PC-3 (cell line): ENCODE results near the gene GALNT15. TPM values are rescaled to one million over a fixed set of nuclear protein-coding genes. Genes with fewer than 3 reads are reported as not detected.

Source experiments
- ATAC-seq: fragments of 200-7000 bp; cut with Tn5 transposase; 2 replicates; pipeline ENCODE4 v1.9.1; 2020; ENCODE audit warnings: mild to moderate bottlenecking, moderate library complexity
- BruUV-seq: library from RNA; stranded (reverse); fragments of 400-500 nt; replicated peaks from 2 replicates; lab custom pipeline; 2021; lab: Mats Ljungman, UMichigan
- CTCF ChIA-PET: fragments of 300-600 bp; sonication (Branson Sonifier 250); formaldehyde crosslinking; loops from one replicate; lab custom pipeline; 2022; ENCODE audit warnings: antibody characterized with exemption; lab: Charles Lee
- POLR2A ChIA-PET: fragments of 300-600 bp; sonication (Branson Sonifier 250); formaldehyde crosslinking; loops from one replicate; lab custom pipeline; 2022; ENCODE audit warnings: antibody characterized with exemption; ENCODE audit not compliant: unreplicated experiment; lab: Charles Lee
- DNase-seq: peaks from one replicate; pipeline ENCODE4 v3.0.0-alpha.2; 2015
- H2AFZ ChIP-seq: fragments of 300-600 bp; sonication (generic); 2 replicates; pipeline ENCODE4 v1.6.0; 2016; ENCODE audit warnings: antibody characterized with exemption, low read length
- H3F3A ChIP-seq: fragments of 300-600 bp; sonication (generic); one replicate; pipeline ENCODE4 v1.6.0; 2017; ENCODE audit warnings: antibody characterized with exemption, low read length, control low read depth, mild to moderate bottlenecking; ENCODE audit not compliant: unreplicated experiment
- H3K27ac ChIP-seq: fragments of 300-600 bp; sonication (generic); 2 replicates; pipeline ENCODE4 v1.5.1; 2016; ENCODE audit warnings: mild to moderate bottlenecking, low read length
- H3K27me3 ChIP-seq: fragments of 300-600 bp; sonication (generic); 2 replicates; pipeline ENCODE4 v1.6.1; 2016; ENCODE audit warnings: low read length, mixed read lengths
- H3K36me3 ChIP-seq: fragments of 300-600 bp; sonication (generic); 2 replicates; pipeline ENCODE4 v1.6.1; 2016; ENCODE audit warnings: low read depth, mixed run types, low read length, mixed read lengths
- H3K4me1 ChIP-seq: fragments of 300-600 bp; sonication (generic); 2 replicates; pipeline ENCODE4 v1.5.1; 2016; ENCODE audit warnings: low read length; ENCODE audit not compliant: insufficient read depth
- H3K4me2 ChIP-seq: fragments of 300-600 bp; sonication (generic); 2 replicates; pipeline ENCODE4 v1.6.0; 2016; ENCODE audit warnings: low read length
- H3K4me3 ChIP-seq: fragments of 300-600 bp; sonication (generic); 2 replicates; pipeline ENCODE4 v1.5.1; 2016; ENCODE audit warnings: mild to moderate bottlenecking, low read length, mixed read lengths
- H3K79me2 ChIP-seq: fragments of 300-600 bp; sonication (generic); 2 replicates; pipeline ENCODE4 v1.6.1; 2017; ENCODE audit warnings: low read length, mixed read lengths
- H3K9ac ChIP-seq: fragments of 300-600 bp; sonication (generic); 2 replicates; pipeline ENCODE4 v1.6.0; 2016; ENCODE audit warnings: mild to moderate bottlenecking, low read length
- H3K9me2 ChIP-seq: fragments of 300-600 bp; sonication (generic); replicated peaks from 2 replicates; pipeline ENCODE4 v1.6.1; 2016; ENCODE audit warnings: mixed run types, low read length, mixed read lengths
- H3K9me3 ChIP-seq: fragments of 300-600 bp; sonication (generic); 2 replicates; pipeline ENCODE4 v1.6.1; 2016; ENCODE audit warnings: low read length, mixed read lengths
- H4K20me1 ChIP-seq: fragments of 300-600 bp; sonication (generic); 2 replicates; pipeline ENCODE4 v1.6.1; 2016; ENCODE audit warnings: low read length, mixed read lengths
- EZH2 ChIP-seq: fragments of 300-600 bp; sonication (generic); IDR thresholded peaks from one replicate; pipeline ENCODE4 v1.6.1; 2017; ENCODE audit warnings: antibody characterized with exemption, mild to moderate bottlenecking, low read length; ENCODE audit not compliant: unreplicated experiment
- EZH2phosphoT487 ChIP-seq: fragments of 300-600 bp; sonication (generic); IDR thresholded peaks from 2 replicates; pipeline ENCODE4 v1.6.1; 2018; ENCODE audit warnings: mild to moderate bottlenecking, antibody characterized with exemption, low read length, borderline replicate concordance
- intact Hi-C: fragments of 100-400 bp; cut with micrococcal nuclease; formaldehyde crosslinking; loops from 2 replicates; pipeline ENCODE4 v1.9.0; 2023
- total RNA-seq: library from RNA; depleted of rRNA; stranded (reverse); fragments of >200 nt; gene quantifications from 2 replicates; pipeline ENCODE4 v1.2.3, GENCODE V29; 2014
- TF ChIP-seq, protein P1 (sequence below): fragments of 300-600 bp; sonication (generic); conservative IDR thresholded peaks from 2 replicates; pipeline ENCODE4 v1.5.1; 2017; ENCODE audit warnings: antibody characterized with exemption, low read depth, mild to moderate bottlenecking, low read length

Gene GALNT15
- total RNA-seq, 1 experiment from 2014 or later = not detected

DNA sequence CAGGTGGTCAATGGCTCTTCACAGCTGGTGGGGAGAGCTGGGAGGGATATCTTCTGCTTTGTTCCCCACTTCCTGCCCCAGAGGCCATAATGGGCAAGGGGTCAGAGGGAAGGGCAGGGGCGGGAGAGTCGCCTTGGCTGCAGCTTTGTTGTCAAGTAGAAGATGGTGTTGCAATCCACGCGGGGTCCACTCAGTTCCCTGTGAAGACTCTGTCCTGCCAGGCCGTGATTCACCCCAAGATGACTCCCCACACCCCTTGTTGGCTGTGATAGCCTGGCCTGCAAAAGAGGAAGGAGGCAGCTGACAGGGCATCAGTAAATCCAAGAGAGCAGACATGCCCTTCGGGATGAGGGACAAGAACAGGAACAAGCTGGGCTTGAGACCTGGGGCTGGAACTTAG, 6.9 kb downstream of the GALNT15 start:
- no peak for ATAC-seq
- H3K27ac ChIP-seq = no peak overlapping the region

DNA sequence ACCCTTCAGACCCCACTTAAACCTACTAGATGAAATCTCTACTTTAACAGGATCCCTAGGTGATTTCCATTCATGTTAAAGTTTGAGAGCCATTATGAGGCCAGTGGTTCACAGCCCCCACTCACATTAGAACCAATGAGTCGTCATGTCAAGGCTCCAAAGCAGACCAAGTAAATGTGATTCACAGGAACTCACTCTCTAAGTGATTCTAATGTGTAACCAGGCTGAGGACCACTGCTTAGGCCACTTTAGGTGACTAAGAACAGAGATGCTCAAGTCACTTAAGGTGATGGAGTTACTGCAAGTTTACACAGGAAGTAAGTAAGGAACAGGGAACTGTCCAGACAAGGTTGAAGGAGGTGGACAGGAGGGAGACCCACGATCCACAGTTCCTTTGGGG, 7.7 kb downstream of the GALNT15 start:
- ATAC-seq (no peak), DNase-seq (peak; percentile 51)
- no peaks in the 10 kb centered on the region for H3K9me2 ChIP-seq
- no peak overlapping the region for H3K9ac ChIP-seq
- no peaks in the 10 kb centered on the region for H3K27me3 ChIP-seq
- no peak overlapping the region for H3K27ac ChIP-seq
- BruUV-seq = no TSS peak
- H3F3A ChIP-seq = no peaks in the 10 kb centered on the region
- no peak overlapping the region for H3K4me2 ChIP-seq
- H2AFZ ChIP-seq = no peak overlapping the region
- TF ChIP-seq, protein P1, sequence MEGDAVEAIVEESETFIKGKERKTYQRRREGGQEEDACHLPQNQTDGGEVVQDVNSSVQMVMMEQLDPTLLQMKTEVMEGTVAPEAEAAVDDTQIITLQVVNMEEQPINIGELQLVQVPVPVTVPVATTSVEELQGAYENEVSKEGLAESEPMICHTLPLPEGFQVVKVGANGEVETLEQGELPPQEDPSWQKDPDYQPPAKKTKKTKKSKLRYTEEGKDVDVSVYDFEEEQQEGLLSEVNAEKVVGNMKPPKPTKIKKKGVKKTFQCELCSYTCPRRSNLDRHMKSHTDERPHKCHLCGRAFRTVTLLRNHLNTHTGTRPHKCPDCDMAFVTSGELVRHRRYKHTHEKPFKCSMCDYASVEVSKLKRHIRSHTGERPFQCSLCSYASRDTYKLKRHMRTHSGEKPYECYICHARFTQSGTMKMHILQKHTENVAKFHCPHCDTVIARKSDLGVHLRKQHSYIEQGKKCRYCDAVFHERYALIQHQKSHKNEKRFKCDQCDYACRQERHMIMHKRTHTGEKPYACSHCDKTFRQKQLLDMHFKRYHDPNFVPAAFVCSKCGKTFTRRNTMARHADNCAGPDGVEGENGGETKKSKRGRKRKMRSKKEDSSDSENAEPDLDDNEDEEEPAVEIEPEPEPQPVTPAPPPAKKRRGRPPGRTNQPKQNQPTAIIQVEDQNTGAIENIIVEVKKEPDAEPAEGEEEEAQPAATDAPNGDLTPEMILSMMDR = no peak
- TF ChIP-seq EZH2 (no peak), EZH2phosphoT487 (no peak)
- H4K20me1 ChIP-seq = no peaks in the 10 kb centered on the region
- no peak overlapping the region for H3K4me3 ChIP-seq
- CTCF ChIA-PET = no interaction called here
- intact Hi-C loops = no loop called here
- no peaks in the 10 kb centered on the region for H3K9me3 ChIP-seq
- H3K36me3 ChIP-seq = no peaks in the 10 kb centered on the region
- H3K4me1 ChIP-seq = peaks cover 12% of the 10 kb centered on the region; the same call in 1 of the 2 replicates
- H3K79me2 ChIP-seq = no peaks in the 10 kb centered on the region
- POLR2A ChIA-PET = no interaction called here

More for the DNA sequence above, 6.9 kb downstream of the GALNT15 start:
- Histone ChIP-seq H3F3A (no peaks in the 10 kb centered on the region), H3K9me3 (no peaks in the 10 kb centered on the region), H3K36me3 (no peaks in the 10 kb centered on the region), H3K4me1 (peaks cover 12% of the 10 kb centered on the region; the same call in 1 of the 2 replicates), H3K79me2 (no peaks in the 10 kb centered on the region), H3K27me3 (no peaks in the 10 kb centered on the region), H4K20me1 (no peaks in the 10 kb centered on the region), H3K9me2 (no peaks in the 10 kb centered on the region), H2AFZ (no peak overlapping the region), H3K9ac (no peak overlapping the region), H3K4me3 (no peak overlapping the region), H3K4me2 (no peak overlapping the region)
- intact Hi-C loops = no loop called here
- CTCF ChIA-PET = no interaction called here
- POLR2A ChIA-PET = no interaction called here
- TF ChIP-seq, protein P1 = no peak
- no peak for TF ChIP-seq EZH2phosphoT487
- TF ChIP-seq EZH2 = no peak
- DNase-seq = no peak
- no TSS peak for BruUV-seq

DNA sequence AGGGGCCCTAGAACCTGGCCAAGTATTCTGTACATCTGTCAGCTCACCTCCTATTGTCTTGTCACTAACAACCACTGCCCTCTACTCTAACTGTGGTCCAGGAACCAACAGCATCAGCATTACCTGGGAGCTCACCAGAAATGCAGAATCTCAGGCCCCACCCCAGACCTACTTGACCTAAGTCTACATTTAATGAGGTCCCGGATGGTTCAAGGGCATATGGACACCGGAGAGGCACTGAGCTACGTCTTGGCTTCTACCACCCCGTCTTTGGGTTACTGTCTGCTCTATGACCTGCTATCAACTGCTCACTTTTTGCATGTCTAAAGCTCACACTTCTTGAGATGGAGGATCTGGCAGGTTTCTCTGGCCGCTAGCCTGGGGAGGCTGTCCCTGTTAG, 8.1 kb downstream of the GALNT15 start:
- ATAC-seq (no peak), DNase-seq (no peak)
- H3K4me2 ChIP-seq = no peak overlapping the region
- no peaks in the 10 kb centered on the region for H3K9me3 ChIP-seq
- BruUV-seq = no TSS peak
- H2AFZ ChIP-seq = no peak overlapping the region
- peaks cover 12% of the 10 kb centered on the region; the same call in 1 of the 2 replicates for H3K4me1 ChIP-seq
- H3K27ac ChIP-seq = no peak overlapping the region
- H3K36me3 ChIP-seq = no peaks in the 10 kb centered on the region
- no peaks in the 10 kb centered on the region for H3K9me2 ChIP-seq
- POLR2A ChIA-PET = no interaction called here
- H3K4me3 ChIP-seq = no peak overlapping the region
- no peaks in the 10 kb centered on the region for H3F3A ChIP-seq
- H4K20me1 ChIP-seq = no peaks in the 10 kb centered on the region
- intact Hi-C loops = no loop called here
- CTCF ChIA-PET = interaction anchor here (0.5 kb wide), 1 partner anchor 203 kb away, joined by 3 read pairs; no protein-coding TSS in a partner anchor
- no peaks in the 10 kb centered on the region for H3K27me3 ChIP-seq
- H3K9ac ChIP-seq = no peak overlapping the region
- H3K79me2 ChIP-seq = no peaks in the 10 kb centered on the region
- no peak for TF ChIP-seq EZH2phosphoT487
- TF ChIP-seq, protein P1 = no peak
- no peak for TF ChIP-seq EZH2
